GM19193 (cell line): ENCODE results near the gene CNPY1.

Experiments used
- POLR2A ChIP-seq: IDR thresholded peaks from 4 replicates; pipeline ENCODE4 v1.6.1; 2011; ENCODE audit not compliant: insufficient read depth, insufficient read length; ENCODE audit errors: extremely low read depth

Gene CNPY1

GRCh38 chr7:155468785-155469148, 77.6 kb downstream of the CNPY1 start:
- no peak for TF ChIP-seq POLR2A

GRCh38 chr7:155467846-155468784, 78.2 kb downstream of the CNPY1 start:
- TF ChIP-seq POLR2A, result no peak

GRCh38 chr7:155466814-155467733, 79.3 kb downstream of the CNPY1 start:
- no peak for TF ChIP-seq POLR2A

DNA sequence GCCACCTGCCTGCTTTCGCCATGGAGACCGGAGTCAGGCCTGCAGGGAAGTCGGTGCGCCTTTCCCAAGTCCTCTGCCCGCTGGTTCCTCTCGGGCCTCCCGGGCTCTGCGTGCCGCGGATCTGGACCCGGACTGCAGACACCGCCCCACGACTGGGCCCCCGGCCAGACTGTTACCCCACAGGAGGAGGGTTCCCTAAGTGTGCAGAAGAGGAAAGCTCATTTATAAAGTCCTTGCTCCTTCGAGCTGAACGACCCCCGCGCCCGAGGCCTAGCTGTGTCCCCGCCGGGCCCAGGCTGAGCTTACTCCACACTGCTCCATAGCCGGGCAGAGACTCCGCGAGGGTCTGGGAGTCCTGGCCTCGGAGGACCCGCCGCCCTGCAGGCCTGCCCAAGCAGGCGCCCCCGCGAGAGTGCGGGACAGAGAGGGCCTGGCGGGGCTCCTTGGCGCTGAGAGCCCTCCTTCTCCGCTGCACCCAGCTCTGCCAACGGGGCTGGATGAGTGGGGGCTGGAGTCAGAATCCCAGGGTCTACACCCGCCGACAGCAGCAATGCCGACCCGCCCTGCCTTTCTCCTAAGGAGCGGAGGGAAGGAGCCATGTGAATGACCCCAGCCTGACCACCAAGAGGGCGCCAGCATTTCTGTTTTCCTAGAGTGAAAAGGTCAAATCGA, 80.1 kb downstream of the CNPY1 start:
- no peak for TF ChIP-seq POLR2A

DNA sequence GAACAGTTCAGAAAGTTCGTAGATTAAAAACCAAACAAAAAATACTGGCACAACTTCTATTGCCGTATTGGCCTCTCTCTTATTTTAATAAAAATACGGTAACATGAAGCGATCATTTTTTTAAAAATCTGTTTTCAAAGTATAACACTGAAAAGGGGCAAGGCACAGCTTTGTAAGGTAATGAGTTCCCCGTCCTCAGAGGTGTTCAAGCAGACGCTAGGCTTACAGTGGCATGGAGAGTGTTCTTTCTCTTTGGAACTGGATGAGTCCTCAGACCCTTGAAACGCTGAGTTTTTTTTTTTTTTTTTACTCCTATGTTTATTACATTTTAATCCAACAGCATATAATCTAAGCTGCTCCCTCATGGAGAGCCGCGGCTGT, 80.6 kb downstream of the CNPY1 start:
- no peak for TF ChIP-seq POLR2A

- no peak for TF ChIP-seq POLR2A
Observed at GRCh38 chr7:155464948-155465739, 81.2 kb downstream of the CNPY1 start.

- TF ChIP-seq POLR2A, result no peak
Observed at GRCh38 chr7:155464183-155464582, 82.2 kb downstream of the CNPY1 start.

GRCh38 chr7:155463114-155463811, 83.1 kb downstream of the CNPY1 start:
- no peak for TF ChIP-seq POLR2A

DNA sequence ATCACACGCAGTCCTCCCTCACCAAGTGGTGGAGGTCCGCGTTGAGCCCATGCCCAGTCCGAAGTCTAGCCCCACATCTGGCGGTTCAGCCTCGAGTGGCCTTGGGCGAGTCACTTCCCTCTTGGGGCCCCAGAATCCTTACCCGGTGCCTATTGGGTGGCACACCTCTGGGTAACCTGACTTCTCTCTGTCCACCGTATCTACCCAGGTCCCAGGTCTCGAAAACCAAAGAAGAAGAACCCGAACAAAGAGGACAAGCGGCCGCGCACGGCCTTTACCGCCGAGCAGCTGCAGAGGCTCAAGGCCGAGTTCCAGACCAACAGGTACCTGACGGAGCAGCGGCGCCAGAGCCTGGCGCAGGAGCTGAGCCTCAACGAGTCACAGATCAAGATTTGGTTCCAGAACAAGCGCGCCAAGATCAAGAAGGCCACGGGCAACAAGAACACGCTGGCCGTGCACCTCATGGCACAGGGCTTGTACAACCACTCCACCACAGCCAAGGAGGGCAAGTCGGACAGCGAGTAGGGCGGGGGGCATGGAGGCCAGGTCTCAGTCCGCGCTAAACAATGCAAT, 84.1 kb downstream of the CNPY1 start:
- TF ChIP-seq POLR2A, result no peak

DNA sequence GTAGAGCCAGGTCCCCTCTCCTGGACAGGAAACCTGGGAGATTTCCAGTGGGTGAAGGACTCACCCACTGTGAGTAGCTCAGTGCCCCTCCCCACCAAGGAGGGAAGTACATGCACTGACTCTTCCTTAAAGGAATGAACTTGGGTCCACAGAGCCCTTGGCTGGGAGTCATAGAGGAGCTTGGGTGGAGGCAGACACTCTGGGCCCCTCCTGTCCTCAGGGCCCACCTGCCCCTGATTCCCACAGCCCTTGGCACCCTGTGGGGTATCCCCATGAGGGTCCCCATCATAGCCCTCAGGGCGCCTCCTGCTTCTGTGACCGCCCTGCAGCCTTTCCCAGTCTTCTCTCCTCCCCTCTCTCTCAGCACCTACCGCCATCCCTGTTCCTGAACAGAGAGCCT, 84.7 kb downstream of the CNPY1 start:
- no peak for TF ChIP-seq POLR2A

GRCh38 chr7:155460926-155461613, 85.3 kb downstream of the CNPY1 start:
- no peak for TF ChIP-seq POLR2A

DNA sequence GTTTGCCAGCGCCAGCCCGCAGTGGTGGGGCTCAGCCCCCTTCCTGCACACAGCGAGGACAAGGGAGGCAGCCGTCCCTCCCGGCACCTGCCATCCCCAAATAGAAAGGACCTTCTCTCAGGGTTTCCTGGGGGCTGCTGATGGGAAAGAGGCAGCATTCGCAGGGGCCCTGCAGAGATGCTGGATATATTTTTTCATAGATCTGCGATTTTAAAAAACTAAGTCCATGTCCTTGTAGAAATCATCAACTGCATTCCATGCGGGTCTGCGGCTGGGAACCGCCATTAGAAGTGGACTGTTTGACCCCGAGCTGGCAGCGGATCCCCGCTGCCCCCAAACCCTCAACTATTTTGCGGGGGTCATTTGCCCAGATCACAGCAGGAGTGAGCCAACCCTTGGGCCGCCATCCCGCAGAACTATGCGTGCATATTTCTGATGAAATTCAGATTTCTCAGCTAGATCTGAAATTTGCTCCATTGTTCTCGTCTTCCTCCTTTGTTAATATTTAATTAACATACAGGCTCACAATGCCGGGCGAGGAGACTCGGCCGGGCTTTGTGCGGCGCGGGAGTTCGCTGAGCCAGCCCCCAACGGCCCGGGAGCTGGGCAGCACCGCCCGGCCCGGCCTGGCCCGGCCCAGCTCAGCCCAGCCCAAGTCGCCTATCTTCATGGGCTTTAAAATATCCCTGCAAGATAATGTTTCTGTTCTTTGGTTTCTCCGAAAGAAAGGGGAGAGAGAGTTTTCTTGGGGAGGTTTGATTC, 86.5 kb downstream of the CNPY1 start:
- no peak for TF ChIP-seq POLR2A
